CD14-positive monocyte (primary cell): ENCODE measurements around the gene CCDC85A. TPM values are rescaled to one million over a fixed set of nuclear protein-coding genes. Genes with fewer than 3 reads are reported as not detected.

Experiments
- DNase-seq, 3 donors: peaks; one replicate each; pipeline ENCODE4 v3.0.0-alpha.2; 2011 to 2022
- H2AFZ ChIP-seq: 2 replicates; pipeline ENCODE4 v1.6.0; 2012; ENCODE audit warnings: mild to moderate bottlenecking, low read depth, low read length, inconsistent platforms; ENCODE audit not compliant: insufficient read depth, poor library complexity, severe bottlenecking
- H3K27ac ChIP-seq, 2 donors: 1 replicate in 1 of 2; 2 replicates in 1 of 2; pipeline ENCODE4 v1.5.1; 2012 to 2013; ENCODE audit warnings: low read length in 2 of 2, control low read depth in 1 of 2, inconsistent platforms in 1 of 2, low read depth in 1 of 2, mild to moderate bottlenecking in 1 of 2
- H3K27me3 ChIP-seq, 2 donors: one replicate each; pipeline versions ENCODE4 v1.6.0 to v1.6.1; 2011 to 2013; ENCODE audit warnings: low read length in 2 of 2; ENCODE audit not compliant: control insufficient read depth in 2 of 2, insufficient read depth in 2 of 2
- H3K36me3 ChIP-seq, 2 donors: replicated peaks in 1 of 2; 1 replicate in 1 of 2; 2 replicates in 1 of 2; pipeline versions ENCODE4 v1.5.1 to v1.6.1; 2012 to 2013; ENCODE audit warnings: low read length in 2 of 2, control low read depth in 1 of 2, inconsistent platforms in 1 of 2, mild to moderate bottlenecking in 1 of 2; ENCODE audit not compliant: insufficient read depth in 2 of 2, control insufficient read depth in 1 of 2
- H3K4me1 ChIP-seq, 2 donors: 1 replicate in 1 of 2; 2 replicates in 1 of 2; pipeline versions ENCODE4 v1.5.1 to v1.6.1; 2012 to 2013; ENCODE audit warnings: low read length in 2 of 2, control low read depth in 1 of 2, inconsistent platforms in 1 of 2, mild to moderate bottlenecking in 1 of 2, moderate library complexity in 1 of 2; ENCODE audit not compliant: insufficient read depth in 2 of 2, control insufficient read depth in 1 of 2
- H3K4me2 ChIP-seq: replicated peaks from 2 replicates; pipeline ENCODE3; 2012; ENCODE audit warnings: low read length, moderate library complexity, mild to moderate bottlenecking; ENCODE audit not compliant: poor library complexity, severe bottlenecking; ENCODE audit errors: extremely low read depth
- H3K4me3 ChIP-seq, 3 experiments: fragments of 200-600 bp in 1 of 3; sonication (generic) in 1 of 3; replicated peaks in 1 of 3; 1 replicate in 2 of 3; 2 replicates in 1 of 3; pipeline ENCODE4 v1.5.1; 2011 to 2013; ENCODE audit warnings: low read length in 3 of 3, mild to moderate bottlenecking in 3 of 3, control low read depth in 2 of 3, low read depth in 2 of 3, inconsistent platforms in 1 of 3, moderate library complexity in 1 of 3
- H3K79me2 ChIP-seq: 2 replicates; pipeline ENCODE4 v1.6.0; 2012; ENCODE audit warnings: mild to moderate bottlenecking, control low read depth, inconsistent platforms, low read length, moderate library complexity; ENCODE audit not compliant: insufficient read depth
- H3K9ac ChIP-seq: 2 replicates; pipeline ENCODE4 v1.6.0; 2017; ENCODE audit warnings: low read length, mild to moderate bottlenecking; ENCODE audit not compliant: insufficient read depth, poor library complexity, severe bottlenecking
- H3K9me3 ChIP-seq, 2 donors: replicated peaks in 1 of 2; 1 replicate in 1 of 2; 2 replicates in 1 of 2; pipeline versions ENCODE4 v1.5.1 to v1.6.1; 2012 to 2013; ENCODE audit warnings: low read length in 2 of 2, control low read depth in 1 of 2; ENCODE audit not compliant: control insufficient read depth in 1 of 2, insufficient read depth in 1 of 2
- H4K20me1 ChIP-seq: 2 replicates; pipeline ENCODE4 v1.6.0; 2012; ENCODE audit warnings: mild to moderate bottlenecking, low read length, control low read depth, moderate library complexity; ENCODE audit not compliant: insufficient read depth
- H3K27ac Mint-ChIP-seq, 7 donors: one replicate each; pipeline ENCODE4 v1.8.0; 2020; ENCODE audit warnings: mild to moderate bottlenecking in 7 of 7, mixed read lengths in 7 of 7, moderate library complexity in 6 of 7, inconsistent platforms in 2 of 7
- H3K27me3 Mint-ChIP-seq, 3 donors: one replicate each; pipeline ENCODE4 v1.8.0; 2021 to 2022; ENCODE audit warnings: low read depth in 3 of 3, mild to moderate bottlenecking in 3 of 3, mixed read lengths in 3 of 3, moderate library complexity in 3 of 3, inconsistent platforms in 1 of 3
- H3K36me3 Mint-ChIP-seq, 2 donors: one replicate each; pipeline ENCODE4 v1.8.0; 2020; ENCODE audit warnings: mixed read lengths in 2 of 2, inconsistent platforms in 1 of 2, mild to moderate bottlenecking in 1 of 2
- H3K4me1 Mint-ChIP-seq: one replicate; pipeline ENCODE4 v1.8.0; 2020; ENCODE audit warnings: mild to moderate bottlenecking, mixed read lengths
- H3K4me3 Mint-ChIP-seq, 2 donors: one replicate each; pipeline ENCODE4 v1.8.0; 2020; ENCODE audit warnings: mild to moderate bottlenecking in 2 of 2, mixed read lengths in 2 of 2, moderate library complexity in 1 of 2
- H3K9me3 Mint-ChIP-seq, 7 donors: one replicate each; pipeline ENCODE4 v1.8.0; 2020 to 2022; ENCODE audit warnings: mixed read lengths in 7 of 7, mild to moderate bottlenecking in 6 of 7, moderate library complexity in 6 of 7, inconsistent platforms in 2 of 7
- WGBS: methylation state at CpG from one replicate; pipeline ENCODE4 v1.1.5; 2013; ENCODE audit warnings: missing lambda C conversion rate; ENCODE audit not compliant: insufficient coverage; 5-methylcytosine and 5-hydroxymethylcytosine counted together
- intact Hi-C, 2 donors: fragments of 100-400 bp; cut with micrococcal nuclease; formaldehyde crosslinking; loops; one replicate each; pipeline versions ENCODE4 v1.15.0 to v1.15.1; 2023
- polyA plus RNA-seq, 3 donors: library from polyadenylated mRNA; depleted of rRNA in 1 of 3; unstranded in 2 of 3; stranded (reverse) in 1 of 3; fragments of 300-500 nt in 2 of 3; fragments of >200 nt in 1 of 3; fragmentation: Illumina TruSeq in 2 of 3; gene quantifications; 1 replicate in 2 of 3; 2 replicates in 1 of 3; pipeline ENCODE4 v1.2.3, GENCODE V29; 2012 to 2021
- small RNA-seq: library from RNA; depleted of rRNA; stranded (forward); fragments of <200 nt; gene quantifications from one replicate; pipeline ENCODE3, GENCODE V24; 2012; ENCODE audit warnings: low read depth; ENCODE audit not compliant: insufficient read length
- TF ChIP-seq, protein P1 (sequence below): fragments of 200-600 bp; IDR thresholded peaks from one replicate; pipeline ENCODE4 v1.8.0; 2022; ENCODE audit warnings: antibody characterized with exemption, mild to moderate bottlenecking

CCDC85A gene
- polyA plus RNA-seq, 3 donors = not detected

DNA sequence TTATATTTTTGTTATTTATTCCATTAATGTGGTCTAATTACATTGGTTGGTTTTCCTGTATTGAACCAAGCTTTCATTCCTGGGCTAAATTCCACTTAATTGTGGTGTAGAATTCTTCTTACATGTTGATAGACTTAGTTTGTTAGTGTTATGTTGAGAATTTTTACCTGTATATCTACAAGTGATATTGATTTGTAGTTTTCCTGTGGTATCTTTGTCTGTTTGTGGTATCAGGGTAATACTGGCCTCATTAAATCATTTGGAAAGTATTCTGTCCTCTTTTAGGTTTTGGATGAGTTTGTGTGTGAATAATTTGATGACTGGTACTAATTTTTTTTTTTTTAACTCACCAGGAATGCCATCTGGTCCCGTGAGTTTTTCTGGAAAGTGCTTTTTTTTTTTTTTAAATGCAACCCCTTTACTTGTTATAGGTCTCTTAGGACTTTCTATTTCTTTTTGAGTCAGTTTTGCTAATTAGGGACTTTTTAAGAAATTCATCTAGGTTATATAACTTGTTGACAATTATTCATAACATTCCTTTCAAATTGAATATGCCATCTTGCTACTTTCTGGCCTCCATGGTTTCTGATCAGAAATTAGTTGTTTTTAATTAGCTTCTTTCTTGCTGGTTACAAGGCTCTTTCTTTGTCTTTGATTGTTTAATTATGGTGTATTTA lies 232.8 kb downstream of the CCDC85A start:
- intact Hi-C loops = no loop called here
- Histone ChIP-seq H3K36me3 (no peaks in the 10 kb centered on the region), H3K27ac (no peak overlapping the region), H3K79me2 (no peaks in the 10 kb centered on the region), H4K20me1 (no peaks in the 10 kb centered on the region), H2AFZ (no peak overlapping the region), H3K4me3 (no peak overlapping the region), H3K9me3 (peaks cover 8 to 12% of the 10 kb centered on the region in 2 donors), H3K4me2 (no peak overlapping the region), H3K4me1 (no peaks in the 10 kb centered on the region), H3K9ac (no peak overlapping the region), H3K27me3 (no peaks in the 10 kb centered on the region)
- Mint-ChIP-seq H3K27me3 (peaks cover 0 to 2% (median 0%) of the 10 kb centered on the region in 3 donors), H3K36me3 (no peaks in the 10 kb centered on the region), H3K4me3 (no peak overlapping the region), H3K4me1 (no peaks in the 10 kb centered on the region), H3K27ac (no peak overlapping the region), H3K9me3 (peaks cover 5 to 16% (median 11%) of the 10 kb centered on the region in 7 donors)
- WGBS = no CpG with 5 or more reads among the region's 1 CpG
- DNase-seq = no peak
- TF ChIP-seq, protein P1, sequence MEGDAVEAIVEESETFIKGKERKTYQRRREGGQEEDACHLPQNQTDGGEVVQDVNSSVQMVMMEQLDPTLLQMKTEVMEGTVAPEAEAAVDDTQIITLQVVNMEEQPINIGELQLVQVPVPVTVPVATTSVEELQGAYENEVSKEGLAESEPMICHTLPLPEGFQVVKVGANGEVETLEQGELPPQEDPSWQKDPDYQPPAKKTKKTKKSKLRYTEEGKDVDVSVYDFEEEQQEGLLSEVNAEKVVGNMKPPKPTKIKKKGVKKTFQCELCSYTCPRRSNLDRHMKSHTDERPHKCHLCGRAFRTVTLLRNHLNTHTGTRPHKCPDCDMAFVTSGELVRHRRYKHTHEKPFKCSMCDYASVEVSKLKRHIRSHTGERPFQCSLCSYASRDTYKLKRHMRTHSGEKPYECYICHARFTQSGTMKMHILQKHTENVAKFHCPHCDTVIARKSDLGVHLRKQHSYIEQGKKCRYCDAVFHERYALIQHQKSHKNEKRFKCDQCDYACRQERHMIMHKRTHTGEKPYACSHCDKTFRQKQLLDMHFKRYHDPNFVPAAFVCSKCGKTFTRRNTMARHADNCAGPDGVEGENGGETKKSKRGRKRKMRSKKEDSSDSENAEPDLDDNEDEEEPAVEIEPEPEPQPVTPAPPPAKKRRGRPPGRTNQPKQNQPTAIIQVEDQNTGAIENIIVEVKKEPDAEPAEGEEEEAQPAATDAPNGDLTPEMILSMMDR = no peak

Small RNA genes lying within 50 kb of the gene (small RNA-seq; reads per million reads assigned to genes)
- gene RNA5SP93 = not detected
